PC-9 (cell line): ENCODE measurements around the gene PTP4A1. TPM values are rescaled to one million over a fixed set of nuclear protein-coding genes. Genes with fewer than 3 reads are reported as not detected.

Source experiments
- BruUV-seq: library from RNA; stranded (reverse); fragments of 400-500 nt; replicated peaks from 2 replicates; lab custom pipeline; 2021; lab: Mats Ljungman, UMichigan
- CTCF ChIA-PET: fragments of 300-600 bp; sonication (Branson Sonifier 250); formaldehyde crosslinking; loops from one replicate; lab custom pipeline; 2022; ENCODE audit warnings: antibody characterized with exemption; lab: Charles Lee
- POLR2A ChIA-PET: fragments of 300-600 bp; sonication (Branson Sonifier 250); formaldehyde crosslinking; loops from one replicate; lab custom pipeline; 2022; ENCODE audit warnings: antibody characterized with exemption; ENCODE audit not compliant: unreplicated experiment; lab: Charles Lee
- DNase-seq, 2 experiments: peaks; one replicate each; pipeline versions ENCODE4 v3.0.0 to v3.0.0-alpha.2; 2015 to 2022; ENCODE audit warnings: mixed read lengths in 1 of 2
- H2AFZ ChIP-seq: fragments of 200-600 bp; sonication (generic); 2 replicates; pipeline ENCODE4 v1.8.1; 2017; ENCODE audit warnings: antibody characterized with exemption
- H3F3A ChIP-seq: fragments of 200-600 bp; sonication (generic); 2 replicates; pipeline ENCODE4 v1.8.1; 2017; ENCODE audit warnings: antibody characterized with exemption, mild to moderate bottlenecking, low read depth; ENCODE audit not compliant: insufficient read depth
- H3K27ac ChIP-seq: fragments of 200-600 bp; sonication (generic); 2 replicates; pipeline ENCODE4 v1.6.1; 2016; ENCODE audit warnings: mixed run types
- H3K27me3 ChIP-seq: fragments of 200-600 bp; sonication (generic); 2 replicates; pipeline ENCODE4 v1.6.1; 2016; ENCODE audit warnings: low read depth, mixed run types; ENCODE audit not compliant: insufficient read depth
- H3K36me3 ChIP-seq: fragments of 200-600 bp; sonication (generic); 2 replicates; pipeline ENCODE4 v1.6.1; 2016; ENCODE audit warnings: low read depth, mixed run types
- H3K4me1 ChIP-seq: fragments of 200-600 bp; sonication (generic); replicated peaks from 2 replicates; pipeline ENCODE4 v1.6.1; 2016; ENCODE audit warnings: mixed run types; ENCODE audit not compliant: insufficient read depth
- H3K4me2 ChIP-seq: fragments of 200-600 bp; sonication (generic); 2 replicates; pipeline ENCODE4 v1.6.1; 2017; ENCODE audit warnings: mixed run types
- H3K4me3 ChIP-seq: fragments of 200-600 bp; sonication (generic); 2 replicates; pipeline ENCODE4 v1.6.1; 2016; ENCODE audit warnings: mixed run types
- H3K79me2 ChIP-seq: fragments of 200-600 bp; sonication (generic); 2 replicates; pipeline ENCODE4 v1.6.1; 2017; ENCODE audit warnings: low read depth, mixed run types
- H3K9me2 ChIP-seq: fragments of 200-600 bp; sonication (generic); 2 replicates; pipeline ENCODE4 v1.8.1; 2017; ENCODE audit warnings: mild to moderate bottlenecking; ENCODE audit not compliant: insufficient read depth
- H3K9me3 ChIP-seq: fragments of 200-600 bp; sonication (generic); 2 replicates; pipeline ENCODE4 v1.8.1; 2016; ENCODE audit warnings: low read depth; ENCODE audit not compliant: insufficient read depth
- H4K20me1 ChIP-seq: fragments of 200-600 bp; sonication (generic); 2 replicates; pipeline ENCODE4 v1.8.1; 2017; ENCODE audit not compliant: insufficient read depth
- EZH2 ChIP-seq: fragments of 200-600 bp; sonication (generic); IDR thresholded peaks from 2 replicates; pipeline ENCODE4 v1.8.0; 2017; ENCODE audit warnings: antibody characterized with exemption, low read depth
- intact Hi-C: fragments of 100-400 bp; cut with micrococcal nuclease; formaldehyde crosslinking; loops from one replicate; pipeline ENCODE4 v1.10.0; 2022; ENCODE audit not compliant: unreplicated experiment
- total RNA-seq: library from RNA; stranded (reverse); gene quantifications from 2 replicates; pipeline ENCODE4 v1.2.3, GENCODE V29; 2021
- TF ChIP-seq, protein P1 (sequence below): fragments of 200-600 bp; sonication (generic); conservative IDR thresholded peaks from 2 replicates; pipeline ENCODE4 v1.6.1; 2017; ENCODE audit warnings: mixed run types, antibody characterized with exemption, mild to moderate bottlenecking, moderate library complexity

Gene PTP4A1
- total RNA-seq, 1 experiment from 2014 or later = 63.8 TPM

- BruUV-seq = no TSS peak
- Histone ChIP-seq H3K27me3 (no peaks in the 10 kb centered on the region), H3K9me2 (no peaks in the 10 kb centered on the region), H3F3A (no peaks in the 10 kb centered on the region), H4K20me1 (no peaks in the 10 kb centered on the region), H3K36me3 (no peaks in the 10 kb centered on the region), H3K4me3 (peak overlapping the region; percentile 57), H3K9me3 (no peaks in the 10 kb centered on the region), H3K79me2 (no peaks in the 10 kb centered on the region), H3K4me2 (peak overlapping the region; percentile 84), H3K27ac (no peak overlapping the region), H2AFZ (peak overlapping the region; percentile 80), H3K4me1 (peaks cover 7% of the 10 kb centered on the region)
- intact Hi-C loops = loop anchor here (1.0 to 5.0 kb wide), 4 partner anchors 38 to 246 kb away; no protein-coding TSS in a partner anchor
- CTCF ChIA-PET = interaction anchor here (0.6 to 2.1 kb wide), 8 partner anchors 38 to 246 kb away, joined by 3 to 18 read pairs (median 4); partner anchors contain the start of gene PHF3
- TF ChIP-seq, protein P1, sequence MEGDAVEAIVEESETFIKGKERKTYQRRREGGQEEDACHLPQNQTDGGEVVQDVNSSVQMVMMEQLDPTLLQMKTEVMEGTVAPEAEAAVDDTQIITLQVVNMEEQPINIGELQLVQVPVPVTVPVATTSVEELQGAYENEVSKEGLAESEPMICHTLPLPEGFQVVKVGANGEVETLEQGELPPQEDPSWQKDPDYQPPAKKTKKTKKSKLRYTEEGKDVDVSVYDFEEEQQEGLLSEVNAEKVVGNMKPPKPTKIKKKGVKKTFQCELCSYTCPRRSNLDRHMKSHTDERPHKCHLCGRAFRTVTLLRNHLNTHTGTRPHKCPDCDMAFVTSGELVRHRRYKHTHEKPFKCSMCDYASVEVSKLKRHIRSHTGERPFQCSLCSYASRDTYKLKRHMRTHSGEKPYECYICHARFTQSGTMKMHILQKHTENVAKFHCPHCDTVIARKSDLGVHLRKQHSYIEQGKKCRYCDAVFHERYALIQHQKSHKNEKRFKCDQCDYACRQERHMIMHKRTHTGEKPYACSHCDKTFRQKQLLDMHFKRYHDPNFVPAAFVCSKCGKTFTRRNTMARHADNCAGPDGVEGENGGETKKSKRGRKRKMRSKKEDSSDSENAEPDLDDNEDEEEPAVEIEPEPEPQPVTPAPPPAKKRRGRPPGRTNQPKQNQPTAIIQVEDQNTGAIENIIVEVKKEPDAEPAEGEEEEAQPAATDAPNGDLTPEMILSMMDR = peak; percentile 89
- no peak for TF ChIP-seq EZH2
- peak; percentile 57 to 66 for DNase-seq
- POLR2A ChIA-PET = interaction anchor here (0.6 to 0.7 kb wide), 3 partner anchors 10 to 247 kb away, joined by 3 to 4 read pairs (median 3); no protein-coding TSS in a partner anchor
Observed at GRCh38 chr6:63598049-63599036, 26.1 kb downstream of the PTP4A1 start.

- peak overlapping the region; percentile 84; the same call in 1 of the 2 replicates for H3K4me2 ChIP-seq
- no TSS peak for BruUV-seq
- ChIA-PET POLR2A (no interaction called here), CTCF (interaction anchor here (0.6 to 2.1 kb wide), 6 partner anchors 37 to 247 kb away, joined by 3 to 18 read pairs (median 6); partner anchors contain the start of gene PHF3)
- H3K79me2 ChIP-seq = no peaks in the 10 kb centered on the region
- intact Hi-C loops = loop anchor here (2.0 to 5.0 kb wide), 2 partner anchors 38 to 103 kb away; no protein-coding TSS in a partner anchor
- H3K4me3 ChIP-seq = no peak overlapping the region
- no peaks in the 10 kb centered on the region for H3K36me3 ChIP-seq
- peak overlapping the region; percentile 80; the same call in 1 of the 2 replicates for H2AFZ ChIP-seq
- no peaks in the 10 kb centered on the region for H3K9me3 ChIP-seq
- H3K27ac ChIP-seq = no peak overlapping the region
- DNase-seq = no peak
- no peaks in the 10 kb centered on the region for H3K27me3 ChIP-seq
- H4K20me1 ChIP-seq = no peaks in the 10 kb centered on the region
- no peaks in the 10 kb centered on the region for H3K9me2 ChIP-seq
- TF ChIP-seq EZH2 = no peak
- TF ChIP-seq, protein P1 = no peak
- H3F3A ChIP-seq = no peaks in the 10 kb centered on the region
- peaks cover 7% of the 10 kb centered on the region for H3K4me1 ChIP-seq
Observed at GRCh38 chr6:63599243-63599642, 27.0 kb downstream of the PTP4A1 start.

GRCh38 chr6:63600136-63600535, 27.9 kb downstream of the PTP4A1 start:
- Histone ChIP-seq H2AFZ (no peak overlapping the region), H3K4me2 (no peak overlapping the region), H3K4me1 (peaks cover 7% of the 10 kb centered on the region), H3K27me3 (no peaks in the 10 kb centered on the region), H3K27ac (no peak overlapping the region), H3K4me3 (no peak overlapping the region), H3K36me3 (no peaks in the 10 kb centered on the region), H3K9me3 (no peaks in the 10 kb centered on the region), H3F3A (no peaks in the 10 kb centered on the region), H3K79me2 (no peaks in the 10 kb centered on the region), H3K9me2 (no peaks in the 10 kb centered on the region), H4K20me1 (no peaks in the 10 kb centered on the region)
- DNase-seq = no peak
- BruUV-seq = no TSS peak
- intact Hi-C loops = no loop called here
- ChIA-PET CTCF (no interaction called here), POLR2A (no interaction called here)
- no peak for TF ChIP-seq EZH2
- TF ChIP-seq, protein P1 = no peak
